HepG2 (cell line): ENCODE data around the gene DPH2. TPM values are rescaled to one million over a fixed set of nuclear protein-coding genes. Genes with fewer than 3 reads are reported as not detected.
A peak's percentile ranks its signal among the peaks of the same experiment; 100 is the strongest.

ENCODE experiments used
- ATF3 ChIP-seq: sonication (generic); formaldehyde crosslinking; IDR thresholded peaks from 2 replicates; pipeline ENCODE4 v1.4.0; 2020; ENCODE audit warnings: missing genetic modification reagents
- FOXP1 ChIP-seq, 2 experiments: fragments of 450-650 bp in 1 of 2; IDR thresholded peaks; 2 replicates each; pipeline ENCODE4 v1.6.1; 2017 to 2018; ENCODE audit warnings: antibody characterized with exemption in 1 of 2
- RARG ChIP-seq: sonication (generic); formaldehyde crosslinking; IDR thresholded peaks from 2 replicates; pipeline ENCODE4 v1.4.0; 2020; ENCODE audit warnings: low read depth, mild to moderate bottlenecking, missing genetic modification reagents
- SNAI1 ChIP-seq: sonication (generic); formaldehyde crosslinking; IDR thresholded peaks from 2 replicates; pipeline ENCODE4 v1.5.0; 2020; ENCODE audit warnings: mild to moderate bottlenecking, missing genetic modification reagents, borderline replicate concordance
- TOPORS ChIP-seq: sonication (generic); formaldehyde crosslinking; IDR thresholded peaks from 2 replicates; pipeline ENCODE4 v1.8.0; 2023; ENCODE audit warnings: mild to moderate bottlenecking, missing genetic modification reagents
- ZKSCAN5 ChIP-seq: sonication (generic); formaldehyde crosslinking; IDR thresholded peaks from 2 replicates; pipeline ENCODE4 v1.5.1; 2020; ENCODE audit warnings: mild to moderate bottlenecking, missing genetic modification reagents
- ZNF609 ChIP-seq: sonication (generic); formaldehyde crosslinking; IDR thresholded peaks from 2 replicates; pipeline ENCODE4 v1.4.0; 2020; ENCODE audit warnings: mild to moderate bottlenecking, missing genetic modification reagents, borderline replicate concordance
- ZNF790 ChIP-seq: sonication (generic); formaldehyde crosslinking; IDR thresholded peaks from 2 replicates; pipeline ENCODE4 v1.8.0; 2022; ENCODE audit warnings: missing genetic modification reagents, mild to moderate bottlenecking, borderline replicate concordance
- polyA plus RNA-seq, 8 experiments: library from polyadenylated mRNA; depleted of rRNA in 3 of 8; stranded (reverse) in 7 of 8; unstranded in 1 of 8; fragments of >200 nt; fragmentation: Illumina TruSeq in 4 of 8; extraction: Trizol in 4 of 8; gene quantifications; 2 replicates each; pipeline versions ENCODE4 v1.2.1 to v1.2.3, GENCODE V29; 2011 to 2016; ENCODE audit warnings: low read depth in 4 of 8, missing spikeins in 1 of 8, mixed read lengths in 1 of 8; ENCODE audit not compliant: insufficient read depth in 1 of 8
- total RNA-seq, 5 experiments: library from RNA; depleted of rRNA; stranded (reverse); fragments of >200 nt; fragmentation: Illumina TruSeq; extraction: Trizol; gene quantifications; 2 replicates each; pipeline ENCODE4 v1.2.3, GENCODE V29; 2016; ENCODE audit warnings: low read depth in 1 of 5

The DPH2 gene
- total and polyA plus RNA-seq, 2 of the 13 experiments (the other 11 are each of a cell fraction or from before 2014, with no cell fraction given): 32.2 to 38.3 TPM

- TF ChIP-seq ZNF609 (CRISPR knock-in tag) (no peak), ZNF790 (peak; percentile 6; the same call in 1 of the 2 replicates), ATF3 (CRISPR knock-in tag) (no peak), ZKSCAN5 (no peak), RARG (CRISPR knock-in tag) (no peak), TOPORS (CRISPR knock-in tag) (0 out of 2 replicates have a peak, but pooled peaks have one; percentile 20), SNAI1 (CRISPR knock-in tag) (no peak), FOXP1 (IDR thresholded peaks at IDR 0.05) (no peak), FOXP1 (CRISPR knock-in tag; IDR thresholded peaks at IDR 0.05) (no peak)
These were observed 21.3 kb downstream of the DPH2 start (continued) for GRCh38 chr1:43991200-43991475.
